ENCODE data around the gene FAM241A. TPM values are rescaled to one million over a fixed set of nuclear protein-coding genes. Genes with fewer than 3 reads are reported as not detected.
"Not testable (repeated sequence)": the region's sequence is repeated elsewhere in the genome, so short reads cannot be mapped to it uniquely, and the experiment has no call there.

FAM241A gene
- 0.03 TPM in 1 of 2 replicates, not detected in the other for total RNA-seq (2014; rRNA removed; shearing (Covaris generic); ENCODE audit: low replicate concordance)

GRCh38 chr4:112145326-112145789 is at the start of gene FAM241A:
TSS of gene FAM241A (plus strand) at chr4:112145454. CDS start at chr4:112145581, 127 bp downstream.
- peak; percentile 65 for DNase-seq (ENCODE audit: low read depth)
- in situ Hi-C loops (cut with HindIII; ENCODE audit: low pct_unique_long_range_greater_than_20kb, low sequenced_read_pairs) = no loop called here

GRCh38 chr4:112098841-112099530 is 46.3 kb upstream of the FAM241A start:
- no peak for DNase-seq (ENCODE audit: low read depth)
- in situ Hi-C loops (cut with HindIII; ENCODE audit: low pct_unique_long_range_greater_than_20kb, low sequenced_read_pairs) = no loop called here

DNA sequence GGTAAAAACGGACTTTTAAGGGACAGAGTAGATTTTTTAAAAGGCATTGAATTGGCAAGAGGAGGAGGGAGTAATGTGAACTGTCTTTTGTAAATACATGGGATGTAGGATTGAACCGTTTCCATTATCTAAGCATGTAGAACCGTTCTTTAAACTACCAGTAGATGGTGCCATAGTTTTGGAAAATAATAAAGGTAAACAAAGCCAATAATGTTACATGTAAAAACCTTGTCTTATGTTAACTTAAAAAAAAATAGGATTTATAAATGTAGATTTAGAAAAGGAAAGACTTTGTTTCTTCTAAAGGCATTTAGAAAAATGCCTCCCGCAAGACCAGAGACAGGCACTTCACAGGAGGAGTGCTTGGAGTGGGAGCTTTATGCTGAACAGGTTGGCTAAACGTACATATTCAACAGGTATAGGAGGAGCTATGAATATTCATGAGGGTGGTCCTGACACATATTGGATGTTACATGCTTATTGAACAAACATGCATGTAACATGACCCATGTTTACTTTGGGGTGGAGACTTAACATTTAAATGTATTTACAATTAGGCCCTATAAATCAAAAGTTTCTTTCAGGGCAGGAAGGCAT is 45.5 kb upstream of the FAM241A start:
- in situ Hi-C loops (cut with HindIII; ENCODE audit: low pct_unique_long_range_greater_than_20kb, low sequenced_read_pairs) = no loop called here
- DNase-seq (ENCODE audit: low read depth) = peak; percentile 49

- DNase-seq (ENCODE audit: low read depth) = no peak
- in situ Hi-C loops (cut with HindIII; ENCODE audit: low pct_unique_long_range_greater_than_20kb, low sequenced_read_pairs) = no loop called here
These were observed 42.3 kb upstream of the FAM241A start for GRCh38 chr4:112102875-112103370.

- in situ Hi-C loops (cut with HindIII; ENCODE audit: low pct_unique_long_range_greater_than_20kb, low sequenced_read_pairs) = no loop called here
These were observed 39.9 kb upstream of the FAM241A start for GRCh38 chr4:112105201-112105969.

DNA sequence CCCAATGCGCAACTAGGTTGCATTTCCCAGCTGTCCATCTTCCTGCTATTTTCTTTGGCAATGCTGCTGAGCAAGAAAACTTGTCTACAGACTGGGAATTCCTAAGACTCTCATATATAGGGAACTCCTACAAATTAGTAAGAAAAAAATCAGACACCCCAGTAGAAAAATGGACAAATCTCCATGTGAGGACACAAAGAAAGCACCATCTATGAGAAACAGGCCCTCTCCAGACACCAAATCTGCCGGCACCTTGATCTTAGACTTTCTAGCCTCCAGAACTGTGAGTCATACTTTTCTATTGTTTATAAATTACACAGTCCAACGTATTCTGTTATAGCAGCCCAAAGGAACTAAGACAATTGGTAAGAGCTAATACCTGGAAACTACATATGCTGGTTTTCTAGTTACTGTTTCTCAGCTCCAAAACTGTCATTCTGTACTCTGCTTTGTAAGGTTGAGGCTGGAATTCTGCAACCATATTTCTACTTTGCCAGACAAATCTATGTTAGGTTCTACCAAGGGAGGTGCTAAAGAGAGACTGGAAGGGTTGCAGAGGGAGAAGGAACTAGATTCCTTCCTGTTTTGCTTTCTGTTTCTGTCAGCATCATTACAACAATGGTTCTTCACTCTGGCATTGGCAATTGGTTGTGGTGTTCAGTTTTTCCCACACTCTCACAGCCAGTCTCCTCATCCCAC is 35.7 kb upstream of the FAM241A start:
- DNase-seq (ENCODE audit: low read depth) = peak; percentile 39
- in situ Hi-C loops (cut with HindIII; ENCODE audit: low pct_unique_long_range_greater_than_20kb, low sequenced_read_pairs) = no loop called here

More at GRCh38 chr4:112105201-112105969, 39.9 kb upstream of the FAM241A start:
- DNase-seq (ENCODE audit: low read depth) = no peak

- DNase-seq (ENCODE audit: low read depth) = no peak
- in situ Hi-C loops (cut with HindIII; ENCODE audit: low pct_unique_long_range_greater_than_20kb, low sequenced_read_pairs) = no loop called here
These were observed 35.2 kb upstream of the FAM241A start for GRCh38 chr4:112110059-112110425.

GRCh38 chr4:112111306-112111705 is 33.9 kb upstream of the FAM241A start:
- DNase-seq (ENCODE audit: low read depth) = no peak
- in situ Hi-C loops (cut with HindIII; ENCODE audit: low pct_unique_long_range_greater_than_20kb, low sequenced_read_pairs) = no loop called here

- DNase-seq (ENCODE audit: low read depth); in situ Hi-C loops (cut with HindIII; ENCODE audit: low pct_unique_long_range_greater_than_20kb, low sequenced_read_pairs): not testable (repeated sequence)
These were observed 33.2 kb upstream of the FAM241A start for GRCh38 chr4:112112095-112112494.

GRCh38 chr4:112112590-112113170 is 32.6 kb upstream of the FAM241A start:
- DNase-seq (ENCODE audit: low read depth) = no peak
- in situ Hi-C loops (cut with HindIII; ENCODE audit: low pct_unique_long_range_greater_than_20kb, low sequenced_read_pairs) = no loop called here

- in situ Hi-C loops (cut with HindIII; ENCODE audit: low pct_unique_long_range_greater_than_20kb, low sequenced_read_pairs) = no loop called here
- no peak for DNase-seq (ENCODE audit: low read depth)
These were observed 31.4 kb upstream of the FAM241A start for GRCh38 chr4:112113864-112114263.

DNA sequence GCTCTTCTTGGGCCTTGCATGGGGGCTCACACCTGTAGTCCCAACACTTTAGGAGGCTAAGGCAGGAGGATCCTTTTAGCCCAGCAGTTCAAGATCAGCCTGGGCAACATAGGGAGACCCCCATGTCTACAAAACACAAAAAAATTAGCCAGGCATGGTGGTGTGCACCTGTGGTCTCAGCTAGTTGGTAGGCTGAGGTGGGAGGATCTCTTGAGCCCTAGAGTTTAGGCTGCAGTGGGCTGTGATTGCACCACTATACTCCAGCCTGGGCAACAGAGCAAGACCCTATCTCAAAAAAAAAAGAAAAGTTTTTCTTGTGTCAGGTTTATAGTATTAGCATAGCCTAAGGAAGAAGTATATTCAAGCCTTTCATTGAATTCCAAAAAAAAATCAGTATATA is 30.8 kb upstream of the FAM241A start:
- in situ Hi-C loops (cut with HindIII; ENCODE audit: low pct_unique_long_range_greater_than_20kb, low sequenced_read_pairs) = no loop called here
- no peak for DNase-seq (ENCODE audit: low read depth)

GRCh38 chr4:112118742-112119352 is 26.4 kb upstream of the FAM241A start:
- in situ Hi-C loops (cut with HindIII; ENCODE audit: low pct_unique_long_range_greater_than_20kb, low sequenced_read_pairs) = no loop called here
- DNase-seq (ENCODE audit: low read depth) = no peak

DNA sequence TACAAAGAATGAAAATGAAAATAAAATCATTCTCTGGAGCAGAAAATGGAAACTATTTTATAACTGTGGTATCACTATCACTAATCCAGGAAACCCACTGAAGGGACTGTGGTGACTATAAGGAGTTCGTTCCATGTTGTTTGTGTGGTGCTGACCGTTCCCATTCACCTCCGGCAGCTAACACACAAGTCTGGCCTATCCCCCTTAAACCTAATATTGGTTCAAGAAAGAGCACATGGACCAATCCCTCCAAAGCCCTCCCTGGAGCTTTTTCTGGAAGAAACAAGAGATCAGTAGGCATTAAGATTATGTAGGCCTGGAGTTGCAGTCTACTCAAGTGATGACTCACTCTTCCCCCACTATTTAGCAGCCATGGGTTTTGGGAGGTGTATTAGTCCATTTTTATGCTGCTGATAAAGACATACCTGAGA is 25.9 kb upstream of the FAM241A start:
- no peak for DNase-seq (ENCODE audit: low read depth)
- in situ Hi-C loops (cut with HindIII; ENCODE audit: low pct_unique_long_range_greater_than_20kb, low sequenced_read_pairs) = no loop called here

DNA sequence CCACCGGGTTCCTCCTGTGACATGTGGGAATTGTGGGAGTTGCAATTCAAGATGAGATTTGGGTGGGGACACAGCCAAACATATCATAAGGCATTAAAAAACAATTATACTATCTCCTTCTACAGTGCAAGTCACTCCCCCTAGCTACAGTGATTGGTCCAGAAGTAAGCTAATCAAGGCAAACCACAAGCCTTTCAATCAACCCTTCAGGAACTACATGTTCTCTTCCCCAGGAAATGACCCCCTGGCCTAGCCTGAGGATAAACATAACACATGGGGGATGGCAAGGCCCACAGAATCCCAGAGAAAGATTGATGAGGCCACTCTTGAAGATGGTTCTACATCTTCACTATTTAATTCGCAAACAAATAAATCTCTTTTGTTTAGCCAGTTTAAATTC is 25.2 kb upstream of the FAM241A start:
- in situ Hi-C loops (cut with HindIII; ENCODE audit: low pct_unique_long_range_greater_than_20kb, low sequenced_read_pairs) = no loop called here
- no peak for DNase-seq (ENCODE audit: low read depth)

GRCh38 chr4:112125416-112125815 is 19.8 kb upstream of the FAM241A start:
- in situ Hi-C loops (cut with HindIII; ENCODE audit: low pct_unique_long_range_greater_than_20kb, low sequenced_read_pairs) = no loop called here
- no peak for DNase-seq (ENCODE audit: low read depth)

GRCh38 chr4:112127048-112127637 is 18.1 kb upstream of the FAM241A start:
- in situ Hi-C loops (cut with HindIII; ENCODE audit: low pct_unique_long_range_greater_than_20kb, low sequenced_read_pairs) = no loop called here

More at GRCh38 chr4:112127048-112127637, 18.1 kb upstream of the FAM241A start:
- DNase-seq (ENCODE audit: low read depth) = no peak
